ENCODE results near the gene GRM8. TPM values are rescaled to one million over a fixed set of nuclear protein-coding genes. Genes with fewer than 3 reads are reported as not detected.

The GRM8 gene
- total RNA-seq, 4 donors from 2014 or later = 1.0 to 5.0 TPM; not detected in 2

GRCh38 chr7:126780993-126781392, 471.7 kb downstream of the GRM8 start:
- Histone ChIP-seq H3K27me3 (no peaks in the 10 kb centered on the region), H3K36me3 (no peaks in the 10 kb centered on the region), H3K9me3 (no peaks in the 10 kb centered on the region), H3K27ac (no peak overlapping the region), H3K4me3 (no peak overlapping the region), H3K4me1 (no peaks in the 10 kb centered on the region)
- no peak for DNase-seq
- TF ChIP-seq, protein P1, sequence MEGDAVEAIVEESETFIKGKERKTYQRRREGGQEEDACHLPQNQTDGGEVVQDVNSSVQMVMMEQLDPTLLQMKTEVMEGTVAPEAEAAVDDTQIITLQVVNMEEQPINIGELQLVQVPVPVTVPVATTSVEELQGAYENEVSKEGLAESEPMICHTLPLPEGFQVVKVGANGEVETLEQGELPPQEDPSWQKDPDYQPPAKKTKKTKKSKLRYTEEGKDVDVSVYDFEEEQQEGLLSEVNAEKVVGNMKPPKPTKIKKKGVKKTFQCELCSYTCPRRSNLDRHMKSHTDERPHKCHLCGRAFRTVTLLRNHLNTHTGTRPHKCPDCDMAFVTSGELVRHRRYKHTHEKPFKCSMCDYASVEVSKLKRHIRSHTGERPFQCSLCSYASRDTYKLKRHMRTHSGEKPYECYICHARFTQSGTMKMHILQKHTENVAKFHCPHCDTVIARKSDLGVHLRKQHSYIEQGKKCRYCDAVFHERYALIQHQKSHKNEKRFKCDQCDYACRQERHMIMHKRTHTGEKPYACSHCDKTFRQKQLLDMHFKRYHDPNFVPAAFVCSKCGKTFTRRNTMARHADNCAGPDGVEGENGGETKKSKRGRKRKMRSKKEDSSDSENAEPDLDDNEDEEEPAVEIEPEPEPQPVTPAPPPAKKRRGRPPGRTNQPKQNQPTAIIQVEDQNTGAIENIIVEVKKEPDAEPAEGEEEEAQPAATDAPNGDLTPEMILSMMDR (IDR thresholded peaks at IDR 0.05) = no peak
- no peak for TF ChIP-seq POLR2A (IDR thresholded peaks at IDR 0.05)

GRCh38 chr7:126778101-126778500, 474.6 kb downstream of the GRM8 start:
- H3K4me3 ChIP-seq = no peak overlapping the region
- H3K27me3 ChIP-seq = no peaks in the 10 kb centered on the region
- TF ChIP-seq, protein P1 (IDR thresholded peaks at IDR 0.05) = no peak
- H3K27ac ChIP-seq = no peak overlapping the region
- no peaks in the 10 kb centered on the region for H3K9me3 ChIP-seq
- no peak for DNase-seq
- no peaks in the 10 kb centered on the region for H3K36me3 ChIP-seq
- H3K4me1 ChIP-seq = no peaks in the 10 kb centered on the region

DNA sequence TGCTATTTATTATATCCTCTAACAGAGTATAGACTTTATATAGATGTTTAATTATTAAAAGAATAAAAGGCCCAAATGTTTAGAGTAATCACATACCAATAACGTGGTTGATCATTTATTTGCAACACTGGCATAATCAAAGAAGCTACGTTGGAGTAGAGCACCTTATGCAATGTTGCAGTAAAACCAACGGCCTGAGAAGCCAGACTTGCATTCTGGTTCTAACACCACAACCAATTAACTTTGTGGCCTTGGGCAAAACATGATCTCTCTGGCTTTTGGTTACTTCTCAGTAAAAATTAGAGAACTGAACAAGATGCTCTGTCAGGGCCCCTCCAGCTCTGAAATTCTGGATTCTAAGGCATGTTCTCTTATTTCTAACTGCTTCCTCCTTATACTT, 476.2 kb downstream of the GRM8 start:
- no peaks in the 10 kb centered on the region for H3K36me3 ChIP-seq
- no peak for DNase-seq

GRCh38 chr7:126774077-126774476, 478.7 kb downstream of the GRM8 start:
- H3K4me3 ChIP-seq = no peak overlapping the region
- no peaks in the 10 kb centered on the region for H3K4me1 ChIP-seq
- H3K27ac ChIP-seq = no peak overlapping the region
- no peaks in the 10 kb centered on the region for H3K27me3 ChIP-seq
- H3K9me3 ChIP-seq = no peaks in the 10 kb centered on the region
- TF ChIP-seq, protein P1 (IDR thresholded peaks at IDR 0.05) = no peak
- TF ChIP-seq POLR2A (IDR thresholded peaks at IDR 0.05) = no peak
- no peaks in the 10 kb centered on the region for H3K36me3 ChIP-seq
- no peak for DNase-seq

More for the DNA sequence above, 476.2 kb downstream of the GRM8 start:
- Histone ChIP-seq H3K4me3 (no peak overlapping the region), H3K27ac (no peak overlapping the region), H3K27me3 (no peaks in the 10 kb centered on the region), H3K4me1 (no peaks in the 10 kb centered on the region), H3K9me3 (no peaks in the 10 kb centered on the region)
- TF ChIP-seq, protein P1 (IDR thresholded peaks at IDR 0.05) = no peak
- no peak for TF ChIP-seq POLR2A (IDR thresholded peaks at IDR 0.05)

DNA sequence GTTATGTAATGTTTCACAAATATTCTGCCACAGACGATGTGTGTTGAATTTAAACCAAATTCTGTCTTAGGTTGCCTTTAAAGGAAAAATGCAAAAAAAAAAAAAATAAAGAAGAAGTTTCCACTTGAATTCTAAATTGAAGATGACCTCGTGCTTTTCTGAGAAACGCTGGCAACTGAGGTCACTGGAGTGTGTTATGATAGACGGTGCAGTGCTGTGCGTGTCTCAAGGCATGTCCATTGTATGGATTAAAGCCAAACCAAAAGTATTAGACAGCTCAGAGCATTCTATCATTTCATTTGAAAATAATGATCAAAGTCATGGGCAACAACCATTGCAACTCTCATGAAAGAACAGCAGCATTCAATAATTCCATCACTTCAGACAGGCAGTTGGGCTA, 483.9 kb downstream of the GRM8 start:
- H3K27ac ChIP-seq = no peak overlapping the region
- H3K9me3 ChIP-seq = no peaks in the 10 kb centered on the region
- TF ChIP-seq POLR2A (IDR thresholded peaks at IDR 0.05) = no peak
- TF ChIP-seq, protein P1 (IDR thresholded peaks at IDR 0.05) = no peak
- H3K4me1 ChIP-seq = no peaks in the 10 kb centered on the region
- H3K36me3 ChIP-seq = no peaks in the 10 kb centered on the region
- DNase-seq = no peak
- no peaks in the 10 kb centered on the region for H3K27me3 ChIP-seq
- no peak overlapping the region for H3K4me3 ChIP-seq

DNA sequence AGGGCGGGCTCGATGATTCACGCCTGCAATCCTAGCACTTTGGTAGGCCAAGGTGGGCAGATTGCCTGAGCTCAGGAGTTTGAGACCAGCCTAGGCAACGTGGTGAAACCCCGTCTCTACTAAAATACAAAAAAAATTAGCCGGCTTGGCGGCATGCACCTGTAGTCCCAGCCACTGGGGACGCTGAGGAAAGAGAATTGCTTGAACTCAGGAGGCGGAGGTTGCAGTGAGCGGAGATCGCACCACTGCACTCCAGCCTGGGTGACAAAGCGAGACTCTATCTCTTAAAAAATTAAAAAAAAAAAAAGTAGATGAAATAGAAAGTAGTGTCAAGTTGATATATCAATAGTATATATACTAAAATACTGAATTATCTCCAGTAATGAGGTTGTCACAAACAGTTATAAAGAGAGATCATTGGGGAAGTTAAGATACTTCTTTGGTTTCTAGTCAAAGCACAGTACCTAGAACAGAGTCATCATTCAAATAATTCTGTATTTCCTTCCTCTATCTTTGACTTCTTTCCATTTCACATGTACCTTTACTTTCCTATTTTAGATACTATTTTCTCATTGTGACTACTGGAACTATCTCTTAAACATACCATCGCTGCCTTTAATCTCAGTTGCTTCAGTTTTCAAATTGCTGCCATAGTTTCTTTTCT, 491.7 kb downstream of the GRM8 start:
- Histone ChIP-seq H3K9me3 (no peaks in the 10 kb centered on the region), H3K36me3 (no peaks in the 10 kb centered on the region), H3K27ac (no peak overlapping the region), H3K27me3 (no peaks in the 10 kb centered on the region), H3K4me3 (no peak overlapping the region), H3K4me1 (no peaks in the 10 kb centered on the region)
- DNase-seq = no peak
- TF ChIP-seq POLR2A (IDR thresholded peaks at IDR 0.05) = no peak
- TF ChIP-seq, protein P1 (IDR thresholded peaks at IDR 0.05) = no peak
